Pancreas (tissue), 10 donors: ENCODE measurements around the gene PREPL. TPM values are rescaled to one million over a fixed set of nuclear protein-coding genes. Genes with fewer than 3 reads are reported as not detected.

ENCODE experiments used
- ATAC-seq, 4 donors: fragments of 200-7000 bp; cut with Tn5 transposase; one replicate each; pipeline versions ENCODE4 v1.8.0 to v1.9.1; 2020; ENCODE audit warnings: mild to moderate bottlenecking in 4 of 4, moderate library complexity in 4 of 4
- DNase-seq, 6 donors: peaks; one replicate each; pipeline ENCODE4 v3.0.0-alpha.2; 2020
- FAIRE-seq: peaks from 2 replicates; lab custom pipeline; 2012; peaks lifted over from hg19 to GRCh38; lab: Jason Lieb, UNC
- H3K27ac ChIP-seq, 4 donors: fragments of 200-600 bp; sonication (generic); 1 replicate in 3 of 4; 2 replicates in 1 of 4; pipeline versions ENCODE4 v1.5.0 to v1.8.0; 2020
- H3K27me3 ChIP-seq, 4 donors: fragments of 200-600 bp; one replicate each; pipeline ENCODE4 v1.8.0; 2021
- H3K36me3 ChIP-seq, 3 donors: fragments of 200-600 bp; sonication (generic) in 1 of 3; one replicate each; pipeline versions ENCODE4 v1.5.0 to v1.8.0; 2020 to 2021
- H3K4me1 ChIP-seq, 3 donors: fragments of 200-600 bp; one replicate each; pipeline ENCODE4 v1.8.0; 2021
- H3K4me3 ChIP-seq, 4 donors: fragments of 200-600 bp; sonication (generic) in 2 of 4; one replicate each; pipeline versions ENCODE4 v1.5.0 to v1.8.0; 2020 to 2021
- H3K9me3 ChIP-seq, 4 donors: fragments of 200-600 bp; one replicate each; pipeline ENCODE4 v1.8.0; 2021
- WGBS, 2 donors: extraction: QIAGEN DNeasy Blood & Tissue Kit; methylation state at CpG; one replicate each; pipeline ENCODE4 v1.1.7; 2013; 5-methylcytosine and 5-hydroxymethylcytosine counted together
- intact Hi-C, 3 donors: fragments of 100-400 bp; cut with DNase I; formaldehyde crosslinking; loops; one replicate each; pipeline versions ENCODE4 v1.11.1 to v1.14.2; 2022
- polyA plus RNA-seq, 2 donors: library from polyadenylated mRNA; stranded (reverse); fragments of 200-250 nt; gene quantifications; one replicate each; pipeline ENCODE4 v1.2.3, GENCODE V29; 2013
- total RNA-seq, 6 donors: library from RNA; stranded (reverse); fragmentation: NEBNext Ultra II Directional in 4 of 6; extraction: Animal tissue kit (Norgen Biotek cat#: 25700) in 4 of 6; gene quantifications; one replicate each; pipeline versions ENCODE4 v1.2.1 to v1.2.4, GENCODE V29; 2021 to 2023
- TF ChIP-seq, protein P1 (sequence below), 4 donors: fragments of 200-600 bp; sonication (generic) in 3 of 4; IDR thresholded peaks; one replicate each; pipeline versions ENCODE4 v1.5.0 to v1.8.0; 2021; ENCODE audit warnings: antibody characterized with exemption in 4 of 4
- donor health status: healthy with polysubstance abuse.
- donor health status: DM: no; HTN: no; CAD: no; lungs with moderate emphysema.
- donor health status: DM: no; HTN: no; CAD: no.
- donor health status: control.
- donor health status: control.
- donor health status: Bipolar disorder and iron deficiency.
- donor health status: DM: yes; HTN: yes; CAD: no.
- donor health status: DM: no; HTN: no; CAD: no.
- donor health status: DM: no; HTN: no; CAD: no.
- donor health status: DM: yes; HTN: yes; CAD: no.

Gene PREPL
- total and polyA plus RNA-seq, 8 donors: 5.5 to 32.2 (median 18.5) TPM

DNA sequence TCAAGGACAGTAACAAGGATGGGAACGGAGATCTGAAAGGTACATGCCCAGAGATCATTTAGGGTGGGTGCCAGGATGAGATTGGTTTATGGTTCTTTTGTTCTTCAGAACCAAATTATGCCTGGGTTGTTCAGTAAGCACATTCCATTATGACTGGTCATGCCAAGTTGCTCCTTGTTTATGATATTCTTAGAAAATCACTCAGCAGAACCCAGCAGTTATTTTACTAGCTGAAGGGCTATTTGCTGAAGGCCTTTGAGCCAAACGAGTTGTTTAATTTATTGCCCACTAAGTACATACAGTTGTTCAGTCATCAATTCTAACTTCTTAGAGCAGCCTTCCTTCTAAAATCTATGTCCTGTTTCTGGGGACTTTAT lies 85.4 kb downstream of the PREPL start:
- Histone ChIP-seq H3K27ac (peak overlapping the region; percentile 51 to 82 (median 72)), H3K36me3 (no peaks in the 10 kb centered on the region), H3K4me3 (peak overlapping the region in 3 of 4 donors; percentile 13 to 36 (median 31)), H3K4me1 (no peaks in the 10 kb centered on the region), H3K9me3 (no peaks in the 10 kb centered on the region), H3K27me3 (no peaks in the 10 kb centered on the region)
- FAIRE-seq: no peak
- ATAC-seq: peak in 3 of 4 donors; percentile 23 to 69 (median 35)
- DNase-seq: no peak
- whole genome bisulfite sequencing, 2 donors: 39 to 42% methylated on average over 2 of the region's 2 CpGs
- TF ChIP-seq, protein P1, sequence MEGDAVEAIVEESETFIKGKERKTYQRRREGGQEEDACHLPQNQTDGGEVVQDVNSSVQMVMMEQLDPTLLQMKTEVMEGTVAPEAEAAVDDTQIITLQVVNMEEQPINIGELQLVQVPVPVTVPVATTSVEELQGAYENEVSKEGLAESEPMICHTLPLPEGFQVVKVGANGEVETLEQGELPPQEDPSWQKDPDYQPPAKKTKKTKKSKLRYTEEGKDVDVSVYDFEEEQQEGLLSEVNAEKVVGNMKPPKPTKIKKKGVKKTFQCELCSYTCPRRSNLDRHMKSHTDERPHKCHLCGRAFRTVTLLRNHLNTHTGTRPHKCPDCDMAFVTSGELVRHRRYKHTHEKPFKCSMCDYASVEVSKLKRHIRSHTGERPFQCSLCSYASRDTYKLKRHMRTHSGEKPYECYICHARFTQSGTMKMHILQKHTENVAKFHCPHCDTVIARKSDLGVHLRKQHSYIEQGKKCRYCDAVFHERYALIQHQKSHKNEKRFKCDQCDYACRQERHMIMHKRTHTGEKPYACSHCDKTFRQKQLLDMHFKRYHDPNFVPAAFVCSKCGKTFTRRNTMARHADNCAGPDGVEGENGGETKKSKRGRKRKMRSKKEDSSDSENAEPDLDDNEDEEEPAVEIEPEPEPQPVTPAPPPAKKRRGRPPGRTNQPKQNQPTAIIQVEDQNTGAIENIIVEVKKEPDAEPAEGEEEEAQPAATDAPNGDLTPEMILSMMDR (IDR thresholded peaks at IDR 0.05): no peak
- intact Hi-C loops: no loop called here

DNA sequence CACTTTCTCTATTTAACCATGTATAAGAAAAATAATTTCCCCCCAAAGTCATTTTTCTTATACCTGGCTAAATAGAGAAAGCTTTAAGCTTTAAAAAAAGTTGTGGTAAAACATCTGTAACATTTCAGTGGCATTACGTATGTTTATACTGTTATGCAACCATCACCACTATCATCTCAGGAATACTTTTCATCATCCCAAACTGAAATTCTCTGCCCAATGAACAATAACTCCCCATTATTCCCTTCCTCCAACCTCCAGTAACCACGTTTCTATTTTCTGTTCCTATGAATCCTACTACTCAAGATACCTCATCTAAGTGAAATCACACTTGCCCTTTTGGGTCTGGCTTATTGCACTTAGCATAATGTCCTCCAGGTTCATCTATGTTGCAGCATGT lies 87.7 kb downstream of the PREPL start:
- H3K27me3 ChIP-seq: no peaks in the 10 kb centered on the region
- ATAC-seq: no peak
- WGBS, 2 donors: 72 to 74% methylated on average over 2 of the region's 2 CpGs

DNA sequence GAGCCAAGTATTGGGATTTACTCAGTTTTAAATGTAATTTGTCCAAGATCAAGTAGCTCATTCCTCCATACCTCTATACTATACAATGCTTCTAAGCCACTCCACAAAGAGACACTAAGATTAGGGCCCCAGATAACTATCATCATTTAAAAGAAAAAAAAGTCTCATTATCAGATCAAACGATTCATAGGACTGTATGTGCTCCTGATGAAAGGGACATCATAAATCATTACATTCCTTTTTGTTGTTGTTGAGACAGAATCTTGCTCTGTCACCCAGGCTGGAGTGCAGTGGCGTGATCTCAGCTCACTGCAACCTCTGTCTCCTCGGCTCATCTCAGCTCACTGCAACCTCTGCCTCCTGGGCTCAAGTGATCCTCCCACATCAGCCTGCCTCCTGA lies 88.2 kb downstream of the PREPL start:
- no peaks in the 10 kb centered on the region for H3K36me3 ChIP-seq
- no peaks in the 10 kb centered on the region for H3K9me3 ChIP-seq
- TF ChIP-seq, protein P1 (IDR thresholded peaks at IDR 0.05): no peak
- ATAC-seq: no peak
- 73 to 83% methylated on average over 3 of the region's 3 CpGs for WGBS, 2 donors
- no peak overlapping the region for H3K4me3 ChIP-seq
- intact Hi-C loops: no loop called here
- no peaks in the 10 kb centered on the region for H3K27me3 ChIP-seq
- H3K4me1 ChIP-seq: no peaks in the 10 kb centered on the region
- no peak for FAIRE-seq
- no peak overlapping the region for H3K27ac ChIP-seq
- DNase-seq: no peak

More for the DNA sequence above, 87.7 kb downstream of the PREPL start:
- intact Hi-C loops: no loop called here
- TF ChIP-seq, protein P1 (IDR thresholded peaks at IDR 0.05): no peak
- Histone ChIP-seq H3K9me3 (no peaks in the 10 kb centered on the region), H3K27ac (no peak overlapping the region), H3K36me3 (no peaks in the 10 kb centered on the region), H3K4me1 (no peaks in the 10 kb centered on the region), H3K4me3 (no peak overlapping the region)
- DNase-seq (no peak), FAIRE-seq (no peak)

DNA sequence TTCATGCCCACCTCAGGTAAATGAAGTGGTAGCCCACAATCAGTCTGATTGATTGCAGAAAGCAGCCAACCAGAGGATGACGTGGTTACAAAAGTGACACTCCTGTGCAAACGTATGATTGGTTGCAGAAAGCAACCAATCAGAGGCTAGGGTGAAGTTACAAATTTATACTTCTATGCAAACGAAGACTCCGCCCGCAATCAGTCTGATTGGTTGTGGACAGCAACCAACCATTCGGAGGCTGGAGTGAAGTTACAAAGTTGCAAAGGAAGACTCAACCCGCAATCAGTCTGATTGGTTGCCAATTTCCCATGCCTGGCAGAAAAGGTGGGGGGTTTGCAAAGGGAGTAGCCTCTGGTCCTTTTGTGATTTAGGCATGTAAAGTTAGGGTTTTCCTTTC lies 90.0 kb downstream of the PREPL start:
- TF ChIP-seq, protein P1 (IDR thresholded peaks at IDR 0.05): no peak
- intact Hi-C loops: no loop called here
- H3K27me3 ChIP-seq: no peaks in the 10 kb centered on the region
- no peaks in the 10 kb centered on the region for H3K36me3 ChIP-seq
- no peak for DNase-seq
- H3K27ac ChIP-seq: no peak overlapping the region
- WGBS, 2 donors: 92 to 94% methylated on average over 7 of the region's 7 CpGs
- H3K4me1 ChIP-seq: no peaks in the 10 kb centered on the region
- no peak overlapping the region for H3K4me3 ChIP-seq
- no peak for ATAC-seq
- H3K9me3 ChIP-seq: no peaks in the 10 kb centered on the region
- no peak for FAIRE-seq

DNA sequence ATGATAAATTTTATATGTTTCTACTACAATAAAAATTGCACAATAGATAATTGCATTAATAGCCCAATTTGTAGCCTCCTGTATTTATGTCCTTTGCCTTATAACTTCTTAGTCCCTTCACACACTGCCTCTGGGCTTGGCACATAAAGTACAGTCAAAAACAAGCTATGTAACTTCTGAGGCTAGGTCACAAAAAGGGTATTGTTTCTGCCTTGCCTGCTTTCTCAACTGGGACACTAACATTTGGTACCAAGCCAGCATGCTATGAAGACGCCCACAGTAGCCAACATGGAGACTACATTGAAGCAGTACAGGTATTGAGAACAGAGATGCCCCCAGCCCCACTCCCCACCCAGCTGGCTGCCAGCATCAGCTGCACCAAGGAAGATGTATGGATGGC lies 91.5 kb downstream of the PREPL start:
- Histone ChIP-seq H3K4me1 (peaks cover 0 to 10% (median 9%) of the 10 kb centered on the region in 3 donors), H3K4me3 (no peak overlapping the region), H3K36me3 (no peaks in the 10 kb centered on the region), H3K27ac (peak overlapping the region in 1 of 4 donors; percentile 73), H3K9me3 (no peaks in the 10 kb centered on the region), H3K27me3 (no peaks in the 10 kb centered on the region)
- intact Hi-C loops: no loop called here
- ATAC-seq (peak in 2 of 4 donors; percentile 39 to 63), FAIRE-seq (no peak), DNase-seq (no peak)
- TF ChIP-seq, protein P1 (IDR thresholded peaks at IDR 0.05): no peak
- WGBS, 2 donors: 45 to 54% methylated on average over 1 of the region's 1 CpG
